Measurements from ENCODE around the gene ACCS.

The ACCS gene

GRCh38 chr11:44083906-44084305 is 17.8 kb downstream of the ACCS start:
- TF ChIP-seq SP7 (tag by site-specific recombination; IDR thresholded peaks at IDR 0.05) (no peak), ZBTB1 (tag by site-specific recombination; IDR thresholded peaks at IDR 0.05) (no peak), EGR2 (tag by site-specific recombination; IDR thresholded peaks at IDR 0.05; ENCODE audit: low read depth) (no peak), ZNF394 (tag by site-specific recombination; IDR thresholded peaks at IDR 0.05; ENCODE audit: borderline replicate concordance) (no peak), PBX3 (CRISPR knock-in tag; IDR thresholded peaks at IDR 0.05) (no peak), ZNF585B (tag by site-specific recombination; IDR thresholded peaks at IDR 0.05) (no peak), ZNF449 (tag by site-specific recombination; IDR thresholded peaks at IDR 0.05) (no peak), ZNF16 (tag by site-specific recombination; IDR thresholded peaks at IDR 0.05; ENCODE audit: low read depth) (no peak), YY2 (tag by site-specific recombination; IDR thresholded peaks at IDR 0.05) (no peak), ZNF341 (tag by site-specific recombination; IDR thresholded peaks at IDR 0.05; ENCODE audit: low read depth) (no peak), ZNF664 (tag by site-specific recombination; IDR thresholded peaks at IDR 0.05) (no peak), ZNF157 (tag by site-specific recombination; IDR thresholded peaks at IDR 0.05) (no peak), ZNF837 (tag by site-specific recombination; IDR thresholded peaks at IDR 0.05) (no peak), HOXA7 (CRISPR knock-in tag; IDR thresholded peaks at IDR 0.05; ENCODE audit: borderline replicate concordance) (no peak), ZNF274 (IDR thresholded peaks at IDR 0.05; ENCODE audit: low read length) (no peak), ZNF274 (tag by site-specific recombination; IDR thresholded peaks at IDR 0.05; ENCODE audit: borderline replicate concordance) (no peak), ZNF514 (tag by site-specific recombination; IDR thresholded peaks at IDR 0.05) (no peak)
- TF ChIP-seq, protein P1, sequence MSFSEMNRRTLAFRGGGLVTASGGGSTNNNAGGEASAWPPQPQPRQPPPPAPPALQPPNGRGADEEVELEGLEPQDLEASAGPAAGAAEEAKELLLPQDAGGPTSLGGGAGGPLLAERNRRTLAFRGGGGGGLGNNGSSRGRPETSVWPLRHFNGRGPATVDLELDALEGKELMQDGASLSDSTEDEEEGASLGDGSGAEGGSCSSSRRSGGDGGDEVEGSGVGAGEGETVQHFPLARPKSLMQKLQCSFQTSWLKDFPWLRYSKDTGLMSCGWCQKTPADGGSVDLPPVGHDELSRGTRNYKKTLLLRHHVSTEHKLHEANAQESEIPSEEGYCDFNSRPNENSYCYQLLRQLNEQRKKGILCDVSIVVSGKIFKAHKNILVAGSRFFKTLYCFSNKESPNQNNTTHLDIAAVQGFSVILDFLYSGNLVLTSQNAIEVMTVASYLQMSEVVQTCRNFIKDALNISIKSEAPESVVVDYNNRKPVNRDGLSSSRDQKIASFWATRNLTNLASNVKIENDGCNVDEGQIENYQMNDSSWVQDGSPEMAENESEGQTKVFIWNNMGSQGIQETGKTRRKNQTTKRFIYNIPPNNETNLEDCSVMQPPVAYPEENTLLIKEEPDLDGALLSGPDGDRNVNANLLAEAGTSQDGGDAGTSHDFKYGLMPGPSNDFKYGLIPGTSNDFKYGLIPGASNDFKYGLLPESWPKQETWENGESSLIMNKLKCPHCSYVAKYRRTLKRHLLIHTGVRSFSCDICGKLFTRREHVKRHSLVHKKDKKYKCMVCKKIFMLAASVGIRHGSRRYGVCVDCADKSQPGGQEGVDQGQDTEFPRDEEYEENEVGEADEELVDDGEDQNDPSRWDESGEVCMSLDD (tag by site-specific recombination; IDR thresholded peaks at IDR 0.05), result no peak
- TF ChIP-seq, protein P2, sequence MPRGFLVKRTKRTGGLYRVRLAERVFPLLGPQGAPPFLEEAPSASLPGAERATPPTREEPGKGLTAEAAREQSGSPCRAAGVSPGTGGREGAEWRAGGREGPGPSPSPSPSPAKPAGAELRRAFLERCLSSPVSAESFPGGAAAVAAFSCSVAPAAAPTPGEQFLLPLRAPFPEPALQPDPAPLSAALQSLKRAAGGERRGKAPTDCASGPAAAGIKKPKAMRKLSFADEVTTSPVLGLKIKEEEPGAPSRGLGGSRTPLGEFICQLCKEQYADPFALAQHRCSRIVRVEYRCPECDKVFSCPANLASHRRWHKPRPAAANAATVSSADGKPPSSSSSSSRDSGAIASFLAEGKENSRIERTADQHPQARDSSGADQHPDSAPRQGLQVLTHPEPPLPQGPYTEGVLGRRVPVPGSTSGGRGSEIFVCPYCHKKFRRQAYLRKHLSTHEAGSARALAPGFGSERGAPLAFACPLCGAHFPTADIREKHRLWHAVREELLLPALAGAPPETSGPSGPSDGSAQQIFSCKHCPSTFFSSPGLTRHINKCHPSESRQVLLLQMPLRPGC (tag by site-specific recombination; IDR thresholded peaks at IDR 0.05), result no peak
- TF ChIP-seq, protein P3, sequence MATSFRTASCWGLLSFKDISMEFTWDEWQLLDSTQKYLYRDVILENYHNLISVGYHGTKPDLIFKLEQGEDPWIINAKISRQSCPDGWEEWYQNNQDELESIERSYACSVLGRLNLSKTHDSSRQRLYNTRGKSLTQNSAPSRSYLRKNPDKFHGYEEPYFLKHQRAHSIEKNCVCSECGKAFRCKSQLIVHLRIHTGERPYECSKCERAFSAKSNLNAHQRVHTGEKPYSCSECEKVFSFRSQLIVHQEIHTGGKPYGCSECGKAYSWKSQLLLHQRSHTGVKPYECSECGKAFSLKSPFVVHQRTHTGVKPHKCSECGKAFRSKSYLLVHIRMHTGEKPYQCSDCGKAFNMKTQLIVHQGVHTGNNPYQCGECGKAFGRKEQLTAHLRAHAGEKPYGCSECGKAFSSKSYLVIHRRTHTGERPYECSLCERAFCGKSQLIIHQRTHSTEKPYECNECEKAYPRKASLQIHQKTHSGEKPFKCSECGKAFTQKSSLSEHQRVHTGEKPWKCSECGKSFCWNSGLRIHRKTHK (tag by site-specific recombination; IDR thresholded peaks at IDR 0.05), result no peak
- H3K27ac ChIP-seq (ENCODE audit: extremely low read depth, low read depth, low read length), result no peak overlapping the region
- ChIA-PET CTCF (interaction anchor here (8.4 kb wide), 1 partner anchor 10 kb away, joined by 64 read pairs; the partner anchor contains the start of gene EXT2), POLR2A (no interaction called here)
- no peaks in the 10 kb centered on the region for H3K36me3 ChIP-seq (ENCODE audit: control insufficient read depth in 2 of 2, insufficient read depth in 1 of 2, low read length in 2 of 2)
- no peaks in the 10 kb centered on the region for H3K9me3 ChIP-seq (ENCODE audit: control insufficient read depth, insufficient read depth, low read depth, low read length)
- H3K4me3 ChIP-seq (ENCODE audit: low read depth, low read length), result no peak overlapping the region
- no peaks in the 10 kb centered on the region for H3K4me1 ChIP-seq (ENCODE audit: control insufficient read depth, insufficient read depth, low read length)

Measured in HEK293 (cell line).